GM19351 (cell line): ENCODE results near the gene COL21A1.
"Not testable (repeated sequence)": the region's sequence is repeated elsewhere in the genome, so short reads cannot be mapped to it uniquely, and the experiment has no call there.

Experiments
- ATAC-seq: cut with Tn5 transposase; IDR thresholded peaks from one replicate; pipeline ENCODE4 v1.9.1; 2021; ENCODE audit warnings: mild to moderate bottlenecking, moderate library complexity; ENCODE audit not compliant: unreplicated experiment

Gene COL21A1

GRCh38 chr6:56022678-56023077, 224.7 kb downstream of the COL21A1 start:
- no peak for ATAC-seq

DNA sequence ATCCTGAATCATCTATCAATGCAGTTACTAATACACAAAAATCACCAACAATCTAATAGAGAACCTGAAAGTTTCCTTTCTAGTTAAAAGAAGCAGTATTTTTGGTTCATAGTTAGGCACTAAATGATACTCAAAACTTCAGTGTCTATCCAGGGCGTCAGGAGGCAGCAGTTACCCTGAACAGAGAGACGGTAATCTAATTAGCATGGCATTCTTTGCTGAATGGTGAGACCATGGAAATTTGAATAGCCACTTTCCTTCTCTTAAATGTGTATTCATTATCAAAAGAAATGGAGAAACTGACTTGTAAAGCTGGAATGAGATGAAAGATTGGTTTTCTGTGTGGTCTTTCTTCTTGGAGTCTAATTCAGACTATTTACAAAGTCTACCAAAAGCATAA, 225.4 kb downstream of the COL21A1 start:
- no peak for ATAC-seq

- ATAC-seq = no peak
Measured at GRCh38 chr6:56019973-56020372, 227.4 kb downstream of the COL21A1 start.

DNA sequence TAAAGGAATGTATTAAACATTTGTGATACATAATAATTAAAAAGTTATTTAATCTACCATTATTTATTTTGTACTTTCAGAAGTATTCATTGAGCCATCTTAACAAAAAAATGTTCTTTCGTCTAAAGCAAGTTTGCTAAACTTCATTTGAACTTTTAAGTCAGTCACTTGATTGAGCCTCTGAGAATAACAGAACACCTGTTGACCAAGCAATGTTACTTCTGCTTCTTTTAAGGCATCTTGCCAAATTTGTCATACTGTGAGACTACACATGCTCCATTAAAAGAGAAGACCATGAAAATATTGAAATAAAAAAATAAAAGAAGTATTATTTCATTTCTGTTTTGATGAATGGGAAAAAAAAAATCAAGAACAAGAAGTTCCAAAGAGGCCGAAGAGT, 230.2 kb downstream of the COL21A1 start:
- ATAC-seq = no peak

- ATAC-seq = not testable (repeated sequence)
Measured at GRCh38 chr6:56014039-56014438, 233.3 kb downstream of the COL21A1 start.

- no peak for ATAC-seq
Measured at GRCh38 chr6:56009636-56010035, 237.7 kb downstream of the COL21A1 start.
